HG02759 (cell line): ENCODE results near the gene SLC25A13.

ENCODE experiments used
- ATAC-seq: cut with Tn5 transposase; IDR thresholded peaks from one replicate; pipeline ENCODE4 v1.9.1; 2021; ENCODE audit warnings: mild to moderate bottlenecking, moderate library complexity; ENCODE audit not compliant: unreplicated experiment

Gene SLC25A13

GRCh38 chr7:96322847-96323461, 1.1 kb upstream of the SLC25A13 start:
- no peak for ATAC-seq

DNA sequence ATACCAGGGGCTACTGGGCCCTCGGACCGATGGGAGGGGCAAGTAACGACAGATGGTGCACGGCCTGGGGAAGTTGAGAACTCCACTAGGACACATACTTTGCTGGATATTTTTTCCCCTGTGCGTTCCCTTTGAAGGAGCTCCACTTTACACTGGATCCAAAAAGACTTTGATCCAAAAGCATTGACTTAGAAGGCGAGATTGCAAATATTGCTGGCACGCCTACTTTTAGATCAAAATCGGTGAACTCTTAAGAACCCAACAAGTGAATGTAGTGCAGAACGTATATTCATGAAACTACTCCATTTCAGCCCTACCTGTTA, 436 bp upstream of the SLC25A13 start:
- no peak for ATAC-seq

DNA sequence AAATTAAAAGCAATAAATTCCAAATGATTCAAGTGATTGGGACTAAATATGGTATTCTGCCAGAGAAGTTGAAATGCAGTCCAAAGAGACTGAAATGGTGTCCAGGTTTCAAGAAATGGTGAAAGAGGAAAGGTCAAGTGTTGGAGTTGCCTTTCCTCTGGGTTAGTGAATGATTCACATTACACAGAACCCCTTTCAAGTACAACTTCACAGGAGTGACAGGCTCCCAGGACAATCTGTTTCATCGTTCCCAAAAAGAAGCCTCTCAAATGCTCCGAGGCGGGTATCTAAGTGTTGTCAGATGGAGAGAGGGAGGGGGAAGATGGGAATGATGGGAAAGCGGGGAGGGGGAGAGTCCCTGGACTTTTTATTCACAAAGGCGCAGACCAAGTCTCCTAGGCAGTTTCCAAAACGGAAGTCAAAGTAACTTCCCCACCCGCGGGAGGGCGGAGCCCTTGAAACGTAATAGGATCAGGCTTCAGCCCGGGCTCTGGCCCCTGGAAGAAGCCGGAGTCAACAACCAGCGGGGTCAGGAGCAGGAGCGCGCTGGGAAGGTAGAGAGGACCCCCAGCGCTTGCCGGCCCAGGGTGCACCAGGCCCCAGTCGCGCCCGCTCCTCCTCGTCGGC, 754 bp downstream of the SLC25A13 start:
- peak; percentile 51 for ATAC-seq

DNA sequence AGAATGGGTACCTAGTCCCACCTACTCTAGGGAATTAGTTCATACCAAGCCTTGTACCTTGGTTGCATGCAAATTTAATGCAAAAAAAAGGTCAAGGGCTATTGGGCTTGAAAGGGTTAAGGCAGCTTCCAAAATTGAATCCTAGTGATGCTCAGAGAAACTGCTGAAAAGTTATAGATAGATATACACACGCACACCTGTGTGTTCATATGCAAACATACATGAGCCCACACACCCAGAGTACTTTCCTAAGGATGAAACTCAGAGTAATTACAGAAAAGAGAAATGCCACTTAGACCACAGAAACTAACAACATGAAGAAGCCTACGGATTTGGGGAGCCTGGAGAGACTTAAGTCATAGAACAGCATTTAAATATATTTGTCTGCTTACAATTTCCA, 1.5 kb downstream of the SLC25A13 start:
- ATAC-seq, result peak; percentile 27

DNA sequence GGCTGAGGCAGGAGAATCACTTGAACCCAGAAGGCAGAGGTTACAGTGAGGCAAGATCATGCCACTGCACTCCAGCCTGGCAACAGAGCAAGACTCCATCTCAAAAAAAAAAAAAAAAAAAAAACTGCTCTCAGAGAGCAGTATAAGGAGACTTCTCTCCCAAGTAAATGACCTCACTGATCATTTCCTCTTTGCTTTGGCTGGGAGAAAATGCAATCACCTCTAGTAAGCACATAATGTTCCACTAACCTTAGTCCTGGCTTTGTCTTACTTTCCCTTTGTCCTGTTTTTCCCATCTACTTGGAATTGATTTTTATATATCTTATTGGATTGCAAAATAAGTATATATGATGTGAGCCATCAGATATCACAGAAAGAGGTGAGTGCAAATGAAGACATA, 2.5 kb downstream of the SLC25A13 start:
- no peak for ATAC-seq

- no peak for ATAC-seq
Observed at GRCh38 chr7:96316949-96317348, 4.9 kb downstream of the SLC25A13 start.

DNA sequence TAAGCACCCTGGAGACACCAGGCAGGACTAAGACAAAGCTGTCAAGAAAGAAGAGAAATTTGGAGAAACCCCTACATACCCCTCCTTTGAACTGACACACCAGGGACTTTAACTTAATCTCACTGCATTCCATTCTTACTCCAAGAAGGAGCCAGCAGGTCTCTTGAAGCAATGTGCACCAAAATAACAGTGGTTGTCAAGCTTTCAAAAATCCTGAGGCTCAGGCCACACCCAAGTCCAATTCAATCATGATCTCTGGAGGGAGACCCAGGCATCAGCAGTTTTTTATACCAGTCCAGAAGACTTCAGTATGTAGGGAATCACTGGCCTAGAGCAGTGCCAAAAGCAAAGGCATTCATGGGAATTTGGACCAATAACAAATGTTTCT, 6.8 kb downstream of the SLC25A13 start:
- ATAC-seq, result no peak

DNA sequence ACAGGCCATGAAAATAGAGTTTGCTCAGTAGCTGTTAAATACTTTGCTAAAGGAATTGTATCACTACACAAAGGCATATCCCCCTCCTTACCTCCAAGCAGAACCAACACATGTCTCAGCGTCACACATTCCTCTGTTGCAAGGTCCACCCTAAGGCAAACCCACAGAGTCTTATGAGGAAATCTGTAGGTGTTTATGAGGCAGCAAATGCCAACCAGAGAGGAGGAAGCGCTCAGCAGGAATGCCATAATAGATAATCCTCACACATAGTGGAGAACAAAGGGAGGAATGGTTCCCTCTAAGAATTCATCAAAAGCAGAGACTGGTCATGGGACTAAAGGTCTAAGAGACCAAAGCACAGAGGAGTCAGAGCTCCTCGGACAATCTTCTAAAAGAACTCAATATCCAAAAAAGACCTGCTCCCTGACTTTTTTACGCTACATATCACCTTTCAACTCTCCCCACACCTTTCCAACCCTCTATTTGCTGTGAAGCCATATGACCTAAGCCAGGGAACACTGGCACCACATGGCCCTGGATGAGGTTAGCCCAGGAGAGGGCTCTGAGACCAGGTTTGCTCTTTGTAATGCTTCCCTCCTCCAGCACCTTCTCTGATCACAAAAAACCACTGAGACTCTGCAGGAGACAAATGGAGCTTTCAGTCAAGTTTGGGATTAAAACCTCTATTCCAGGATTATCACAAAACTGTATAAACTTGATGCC, 7.3 kb downstream of the SLC25A13 start:
- ATAC-seq, result no peak

GRCh38 chr7:96313940-96314339, 8.0 kb downstream of the SLC25A13 start:
- ATAC-seq, result no peak

- no peak for ATAC-seq
Observed at GRCh38 chr7:96312502-96312901, 9.4 kb downstream of the SLC25A13 start.

GRCh38 chr7:96311967-96312366, 9.9 kb downstream of the SLC25A13 start:
- no peak for ATAC-seq

DNA sequence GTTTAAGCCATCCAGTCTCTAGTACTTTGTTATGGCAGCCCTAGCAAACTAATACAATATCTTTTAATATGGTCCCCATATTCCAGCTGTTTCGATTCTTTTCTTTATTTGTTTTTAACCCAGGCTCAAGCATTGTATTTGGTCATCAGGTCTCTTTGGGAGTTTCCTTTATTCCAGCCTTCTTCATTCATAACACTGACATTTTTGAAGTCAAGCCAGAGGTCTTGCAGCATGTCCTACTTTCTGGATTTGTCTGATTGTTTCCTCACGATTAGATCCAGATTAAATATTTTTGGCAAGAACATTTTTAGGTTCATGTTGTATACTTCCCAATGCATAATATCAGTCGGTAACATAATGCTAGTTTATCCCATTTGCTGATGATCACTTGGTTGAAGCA, 11.8 kb downstream of the SLC25A13 start:
- ATAC-seq, result no peak

GRCh38 chr7:96308950-96309263, 13.0 kb downstream of the SLC25A13 start:
- no peak for ATAC-seq

DNA sequence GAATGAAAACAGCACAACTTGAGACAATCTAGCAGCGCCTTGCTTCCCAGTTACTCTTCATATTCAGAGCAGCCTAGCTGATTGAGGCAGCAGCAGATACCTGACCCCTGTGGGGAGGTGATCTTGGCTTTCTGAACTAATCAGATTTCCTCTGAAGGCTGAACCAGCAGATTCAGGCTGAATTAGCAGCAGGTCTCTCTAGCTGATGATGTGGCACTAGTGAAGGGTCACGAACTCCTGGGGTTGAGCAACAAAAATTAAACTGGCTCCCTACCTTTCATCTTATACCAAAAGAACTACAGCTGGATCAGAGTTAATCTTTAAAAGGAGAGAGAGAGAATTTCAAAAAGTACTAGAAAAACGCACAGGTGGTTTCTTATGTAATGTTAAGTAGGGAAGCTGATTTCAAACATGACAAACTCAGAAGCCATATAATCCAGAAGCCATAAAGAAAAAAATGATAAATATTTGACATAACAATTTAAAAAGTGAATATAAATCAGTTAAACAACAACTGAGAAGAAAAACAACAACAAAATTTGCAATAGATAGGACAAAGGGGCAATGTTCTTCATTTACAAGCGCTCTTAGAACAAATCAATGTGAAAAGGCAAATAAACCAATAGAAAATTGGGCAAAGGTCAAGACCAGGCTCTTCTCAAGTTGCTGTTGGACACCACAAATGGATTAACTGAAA, 13.5 kb downstream of the SLC25A13 start:
- ATAC-seq, result no peak

DNA sequence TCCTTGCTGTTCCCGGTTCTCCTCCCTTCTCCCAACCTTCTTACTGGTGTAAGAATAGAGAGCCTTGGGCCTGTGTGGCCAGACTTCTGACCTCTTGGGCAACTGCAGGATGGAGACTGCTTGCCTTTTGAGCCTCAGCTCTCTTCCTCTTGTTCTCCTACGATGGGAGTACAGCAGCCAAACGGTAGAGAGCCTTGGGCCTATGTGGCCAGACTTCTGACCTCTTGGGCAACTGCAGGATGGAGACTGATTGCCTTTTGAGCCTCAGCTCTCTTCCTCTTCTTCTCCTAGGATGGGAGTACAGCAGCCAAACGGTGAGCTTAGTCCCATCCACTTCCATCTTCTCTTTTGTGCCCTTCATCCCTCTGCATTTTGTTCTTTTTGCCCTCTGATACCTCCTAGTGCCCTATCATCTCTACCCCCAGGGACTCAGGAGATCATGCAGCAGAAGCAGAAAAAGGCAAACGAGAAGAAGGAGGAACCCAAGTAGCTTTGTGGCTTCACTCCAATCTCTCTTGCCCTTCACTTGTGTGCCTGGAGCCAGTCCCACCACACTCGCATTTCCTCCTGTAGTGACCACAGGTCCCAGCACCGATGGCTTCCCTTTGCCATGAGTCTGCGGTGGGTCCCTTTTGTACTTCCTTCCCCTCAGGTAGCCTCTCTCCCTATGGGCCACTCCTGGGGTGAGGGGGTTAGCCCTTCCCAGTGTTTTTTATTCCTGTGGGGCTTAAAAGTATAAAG, 15.3 kb downstream of the SLC25A13 start:
- ATAC-seq, result no peak

- ATAC-seq, result no peak
Observed at GRCh38 chr7:96305915-96306314, 16.0 kb downstream of the SLC25A13 start.

- ATAC-seq, result no peak
Observed at GRCh38 chr7:96304573-96304972, 17.3 kb downstream of the SLC25A13 start.

DNA sequence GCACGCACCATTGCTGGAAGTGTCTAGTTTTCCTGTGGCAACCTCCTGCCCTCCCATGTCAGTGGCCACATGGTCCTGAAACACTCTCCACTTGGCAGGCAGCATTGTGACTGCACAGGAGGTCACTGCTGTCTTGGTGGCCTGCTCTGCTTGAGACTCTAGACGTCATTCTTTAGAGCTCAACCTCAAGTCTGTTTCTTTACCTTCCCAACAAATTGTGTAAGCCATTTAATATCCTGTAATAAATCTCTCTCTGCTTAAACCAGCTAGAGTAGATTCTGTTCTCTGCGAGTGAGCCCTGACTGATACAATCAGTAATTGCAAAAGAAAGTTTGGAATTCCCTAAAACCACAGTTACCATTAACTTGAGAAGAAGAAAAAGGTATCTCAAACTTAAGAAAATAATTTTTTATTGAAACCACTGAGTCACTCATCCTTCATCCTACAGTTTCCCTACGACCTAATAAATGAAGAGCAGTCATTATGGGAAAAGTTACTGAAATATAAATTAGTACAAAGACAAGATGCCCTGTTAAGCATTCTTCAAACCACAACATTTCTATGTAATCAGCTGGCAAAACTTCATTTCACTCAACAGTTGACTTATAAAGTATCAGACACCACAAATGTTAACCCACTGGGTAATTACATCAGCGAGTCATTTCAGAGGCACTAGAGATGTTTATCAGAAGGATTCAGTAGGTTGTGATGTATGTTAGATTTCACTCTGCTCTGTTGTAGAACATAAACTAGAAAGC, 18.0 kb downstream of the SLC25A13 start:
- ATAC-seq, result no peak

- no peak for ATAC-seq
Observed at GRCh38 chr7:96303105-96303685, 18.7 kb downstream of the SLC25A13 start.

DNA sequence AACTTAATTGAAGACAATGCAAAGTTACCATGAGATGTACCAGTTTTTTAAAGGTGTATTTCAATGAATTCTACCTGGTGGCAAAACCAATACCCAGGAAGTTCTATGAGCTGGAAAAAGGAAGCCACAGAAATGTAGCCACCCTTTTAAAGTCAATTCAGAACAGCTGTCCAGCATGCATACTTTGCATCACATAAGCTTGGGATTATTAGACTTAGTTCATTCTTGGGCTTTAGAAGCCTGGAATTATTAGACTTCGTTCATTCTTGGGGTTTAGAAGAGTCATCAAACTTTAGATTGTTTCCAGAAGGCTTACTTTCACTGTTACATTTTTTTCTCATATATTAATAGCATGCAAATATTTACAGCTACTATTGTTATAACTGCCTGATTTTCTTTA, 20.9 kb downstream of the SLC25A13 start:
- peak; percentile 17 for ATAC-seq
